ENCODE data around the gene INSIG2. TPM values are rescaled to one million over a fixed set of nuclear protein-coding genes. Genes with fewer than 3 reads are reported as not detected.

The INSIG2 gene
- total and polyA plus RNA-seq, 2 experiments from 2014 or later: 8.1 to 15.1 TPM

GRCh38 chr2:118127250-118127649, 39.0 kb downstream of the INSIG2 start:
- H3K4me2 ChIP-seq: no peak overlapping the region
- H3K36me3 ChIP-seq (ENCODE audit: insufficient read depth): no peaks in the 10 kb centered on the region
- H4K20me1 ChIP-seq (replicated peaks; ENCODE audit: insufficient read depth): no peaks in the 10 kb centered on the region; the same call in 1 of the 2 replicates
- peaks cover 11% of the 10 kb centered on the region; the same call in 2 of the 3 replicates for H3K4me1 Mint-ChIP-seq
- peaks cover 5% of the 10 kb centered on the region; the same call in 1 of the 2 replicates for H3K9me2 ChIP-seq (ENCODE audit: insufficient read depth)
- H3K27me3 ChIP-seq (ENCODE audit: insufficient read depth): no peaks in the 10 kb centered on the region
- no peak overlapping the region for H3K27ac Mint-ChIP-seq
- no peaks in the 10 kb centered on the region for H3K27me3 Mint-ChIP-seq (ENCODE audit: insufficient read depth, low read depth, poor library complexity)
- H3K9me3 Mint-ChIP-seq: no peaks in the 10 kb centered on the region; the same call in 2 of the 3 replicates
- no peaks in the 10 kb centered on the region for H3K79me2 ChIP-seq (replicated peaks; ENCODE audit: insufficient read depth)
- TF ChIP-seq STAT1 (IDR thresholded peaks at IDR 0.05; ENCODE audit: unreplicated experiment): no peak
- no peak for TF ChIP-seq EZH2 (IDR thresholded peaks at IDR 0.05; ENCODE audit: low read depth, unreplicated experiment)
- TF ChIP-seq ZNF114 (CRISPR knock-in tag; IDR thresholded peaks at IDR 0.05): no peak
- no peak for TF ChIP-seq ZNF331 (CRISPR knock-in tag; IDR thresholded peaks at IDR 0.05; ENCODE audit: low read depth)
- no peak for TF ChIP-seq ETS1 (IDR thresholded peaks at IDR 0.05)
- TF ChIP-seq REST (IDR thresholded peaks at IDR 0.05; ENCODE audit: unreplicated experiment): no peak
- TF ChIP-seq EZH2phosphoT487 (IDR thresholded peaks at IDR 0.05; ENCODE audit: unreplicated experiment): no peak
- no peak for TF ChIP-seq ZNF462 (CRISPR knock-in tag; IDR thresholded peaks at IDR 0.05)
- TF ChIP-seq CTCF (conservative IDR thresholded peaks at IDR 0.05; ENCODE audit: low read depth in 2 of 2): no peak
- TF ChIP-seq CREB1 (CRISPR knock-in tag; IDR thresholded peaks at IDR 0.05; ENCODE audit: low read depth): no peak
- no peak for TF ChIP-seq NANOG (IDR thresholded peaks at IDR 0.05; ENCODE audit: borderline replicate concordance)
- TF ChIP-seq POLR2AphosphoS5 (IDR thresholded peaks at IDR 0.05; ENCODE audit: low read depth): no peak
- TF ChIP-seq JUNB (IDR thresholded peaks at IDR 0.05; ENCODE audit: unreplicated experiment): no peak
- H3F3A ChIP-seq (replicated peaks; ENCODE audit: low read depth): no peaks in the 10 kb centered on the region
- DNase-seq (ENCODE audit: low spot score): no peak
- H2AFZ ChIP-seq: no peak overlapping the region
- no peak overlapping the region for H3K27ac ChIP-seq (ENCODE audit: low read depth)
- H3K4me1 ChIP-seq (ENCODE audit: insufficient read depth): 0 out of 2 replicates have a peak, but pooled peaks cover 7% of the 10 kb centered on the region
- no peak overlapping the region for H3K4me3 Mint-ChIP-seq
- no peak for ATAC-seq
- no peak overlapping the region for H3K4me3 ChIP-seq
- H3K36me3 Mint-ChIP-seq (ENCODE audit: low read depth): no peaks in the 10 kb centered on the region

All from GM23338 (cell line).